GM18498 (cell line): ENCODE data around the gene PDE6D.
"Not testable (repeated sequence)": the region's sequence is repeated elsewhere in the genome, so short reads cannot be mapped to it uniquely, and the experiment has no call there.

Experiments used
- ATAC-seq: cut with Tn5 transposase; IDR thresholded peaks from one replicate; pipeline ENCODE4 v1.9.1; 2021; ENCODE audit warnings: mild to moderate bottlenecking, moderate library complexity; ENCODE audit not compliant: unreplicated experiment

Gene PDE6D

GRCh38 chr2:231780123-231780908 is 766 bp downstream of the PDE6D start:
- peak; percentile 13 for ATAC-seq

GRCh38 chr2:231769170-231770136 is 11.6 kb downstream of the PDE6D start:
- peak; percentile 40 for ATAC-seq

GRCh38 chr2:231765496-231765929 is 15.6 kb downstream of the PDE6D start:
- peak; percentile 46 for ATAC-seq

- no peak for ATAC-seq
Measured at GRCh38 chr2:231764760-231765159, 16.3 kb downstream of the PDE6D start.

GRCh38 chr2:231764124-231764523 is 17.0 kb downstream of the PDE6D start:
- ATAC-seq: no peak

- no peak for ATAC-seq
Measured at GRCh38 chr2:231761735-231762134, 19.3 kb downstream of the PDE6D start.

- ATAC-seq: no peak
Measured at GRCh38 chr2:231752061-231752460, 29.0 kb downstream of the PDE6D start.

- ATAC-seq: no peak
Measured at GRCh38 chr2:231751042-231751815, 29.9 kb downstream of the PDE6D start.

- ATAC-seq: not testable (repeated sequence)
Measured at GRCh38 chr2:231749016-231749415, 32.1 kb downstream of the PDE6D start.

GRCh38 chr2:231748153-231748896 is 32.8 kb downstream of the PDE6D start:
- ATAC-seq: not testable (repeated sequence)

- no peak for ATAC-seq
Measured at GRCh38 chr2:231745303-231746038, 35.6 kb downstream of the PDE6D start.

- ATAC-seq: no peak
Measured at GRCh38 chr2:231743376-231744116, 37.5 kb downstream of the PDE6D start.

GRCh38 chr2:231737761-231738160 is 43.3 kb downstream of the PDE6D start:
- no peak for ATAC-seq

GRCh38 chr2:231732604-231733003 is 48.5 kb downstream of the PDE6D start:
- ATAC-seq: no peak

GRCh38 chr2:231727621-231728020 is 53.5 kb downstream of the PDE6D start:
- ATAC-seq: no peak

GRCh38 chr2:231726276-231726675 is 54.8 kb downstream of the PDE6D start:
- ATAC-seq: no peak

- ATAC-seq: no peak
Measured at GRCh38 chr2:231725476-231725875, 55.6 kb downstream of the PDE6D start.

- ATAC-seq: no peak
Measured at GRCh38 chr2:231722721-231723307, 58.3 kb downstream of the PDE6D start.
